ENCODE measurements around the gene TMPRSS9. TPM values are rescaled to one million over a fixed set of nuclear protein-coding genes. Genes with fewer than 3 reads are reported as not detected.

The TMPRSS9 gene
- total RNA-seq, 1 donor from 2014 or later: not detected

- ATAC-seq (no peak), DNase-seq (no peak)
- intact Hi-C loops (cut with micrococcal nuclease): no loop called here
These were observed 4.7 kb upstream of the TMPRSS9 start for GRCh38 chr19:2355168-2356035.

- ATAC-seq (no peak), DNase-seq (no peak)
- intact Hi-C loops (cut with micrococcal nuclease): no loop called here
These were observed 3.9 kb upstream of the TMPRSS9 start for GRCh38 chr19:2356036-2356646.

- DNase-seq (no peak), ATAC-seq (no peak)
- intact Hi-C loops (cut with micrococcal nuclease): no loop called here
These were observed 2.5 kb upstream of the TMPRSS9 start for GRCh38 chr19:2357279-2358206.

- intact Hi-C loops (cut with micrococcal nuclease): no loop called here
- DNase-seq (no peak), ATAC-seq (no peak)
These were observed 1.4 kb upstream of the TMPRSS9 start for GRCh38 chr19:2358548-2359173.

- intact Hi-C loops (cut with micrococcal nuclease): no loop called here
- DNase-seq: no peak
- ATAC-seq: no peak
These were observed 768 bp downstream of the TMPRSS9 start for GRCh38 chr19:2360833-2361232.

GRCh38 chr19:2361246-2362045 is 1.4 kb downstream of the TMPRSS9 start:
- DNase-seq (no peak), ATAC-seq (no peak)
- intact Hi-C loops (cut with micrococcal nuclease): no loop called here

- ATAC-seq (no peak), DNase-seq (no peak)
- intact Hi-C loops (cut with micrococcal nuclease): no loop called here
These were observed 2.2 kb downstream of the TMPRSS9 start for GRCh38 chr19:2362046-2362969.

- ATAC-seq (no peak), DNase-seq (no peak)
- intact Hi-C loops (cut with micrococcal nuclease): no loop called here
These were observed 2.9 kb downstream of the TMPRSS9 start for GRCh38 chr19:2362970-2363300.

- no peak for ATAC-seq
- DNase-seq: no peak
- intact Hi-C loops (cut with micrococcal nuclease): no loop called here
These were observed 3.4 kb downstream of the TMPRSS9 start for GRCh38 chr19:2363419-2363818.

- ATAC-seq (no peak), DNase-seq (no peak)
- intact Hi-C loops (cut with micrococcal nuclease): no loop called here
These were observed 5.3 kb downstream of the TMPRSS9 start for GRCh38 chr19:2365201-2365970.

- DNase-seq (no peak), ATAC-seq (no peak)
- intact Hi-C loops (cut with micrococcal nuclease): no loop called here
These were observed 11.6 kb downstream of the TMPRSS9 start for GRCh38 chr19:2371656-2372055.

GRCh38 chr19:2372076-2372612 is 12.1 kb downstream of the TMPRSS9 start:
- DNase-seq: no peak
- intact Hi-C loops (cut with micrococcal nuclease): no loop called here
- ATAC-seq: no peak

GRCh38 chr19:2374808-2375207 is 14.7 kb downstream of the TMPRSS9 start:
- intact Hi-C loops (cut with micrococcal nuclease): no loop called here
- DNase-seq: no peak
- ATAC-seq: no peak

- no peak for DNase-seq
- intact Hi-C loops (cut with micrococcal nuclease): no loop called here
- no peak for ATAC-seq
These were observed 15.5 kb downstream of the TMPRSS9 start for GRCh38 chr19:2375353-2376121.

- ATAC-seq (no peak), DNase-seq (no peak)
- intact Hi-C loops (cut with micrococcal nuclease): no loop called here
These were observed 16.9 kb downstream of the TMPRSS9 start for GRCh38 chr19:2376784-2377519.

Data from left ventricle myocardium superior (tissue), 1 donor.